T-cell (primary cell): ENCODE measurements around the gene POU3F1. TPM values are rescaled to one million over a fixed set of nuclear protein-coding genes. Genes with fewer than 3 reads are reported as not detected.
A peak's percentile ranks its signal among the peaks of the same experiment; 100 is the strongest.

Source experiments
- ATAC-seq, 4 experiments: fragments of 200-7000 bp in 3 of 4; fragments of 150-1000 bp in 1 of 4; cut with Tn5 transposase; replicated peaks in 1 of 4; 1 replicate in 3 of 4; 2 replicates in 1 of 4; pipeline ENCODE4 v1.10.0; 2021; ENCODE audit warnings: moderate library complexity in 3 of 4, mild to moderate bottlenecking in 2 of 4, moderate number of reproducible peaks in 1 of 4
- CTCF ChIA-PET, 2 donors: fragments of 300-600 bp; sonication (Branson Sonifier 250); formaldehyde crosslinking; loops; one replicate each; lab custom pipeline; 2022; ENCODE audit warnings: antibody characterized with exemption in 2 of 2; lab: Charles Lee
- POLR2A ChIA-PET, 2 donors: fragments of 300-600 bp; sonication (Branson Sonifier 250); formaldehyde crosslinking; loops; one replicate each; lab custom pipeline; 2022; ENCODE audit warnings: antibody characterized with exemption in 2 of 2; lab: Charles Lee
- DNase-seq, 35 experiments: peaks; one replicate each; pipeline versions ENCODE4 v3.0.0 to v3.0.0-alpha.2; 2013 to 2023
- H3K27ac ChIP-seq: one replicate; pipeline ENCODE4 v1.5.1; 2013; ENCODE audit warnings: low read length
- H3K27me3 ChIP-seq, 2 experiments: replicated peaks in 1 of 2; 1 replicate in 1 of 2; 2 replicates in 1 of 2; pipeline versions ENCODE4 v1.6.1 to v1.7.0; 2013; ENCODE audit warnings: low read length in 1 of 2, mixed read lengths in 1 of 2; ENCODE audit not compliant: control insufficient read depth in 2 of 2, insufficient read depth in 2 of 2; ENCODE audit errors: extremely low read depth in 1 of 2
- H3K36me3 ChIP-seq, 2 donors: 1 replicate in 1 of 2; 2 replicates in 1 of 2; pipeline versions ENCODE4 v1.6.1 to v1.7.0; 2013; ENCODE audit warnings: low read length in 1 of 2; ENCODE audit not compliant: control insufficient read depth in 2 of 2, insufficient read depth in 1 of 2; ENCODE audit errors: extremely low read depth in 1 of 2
- H3K4me1 ChIP-seq, 2 experiments: 1 replicate in 1 of 2; 2 replicates in 1 of 2; pipeline versions ENCODE4 v1.6.1 to v1.7.0; 2013; ENCODE audit warnings: low read length in 2 of 2, mixed read lengths in 1 of 2; ENCODE audit not compliant: insufficient read depth in 2 of 2, control insufficient read depth in 1 of 2; ENCODE audit errors: extremely low read depth in 1 of 2
- H3K4me3 ChIP-seq, 2 donors: 1 replicate in 1 of 2; 2 replicates in 1 of 2; pipeline versions ENCODE4 v1.5.1 to v1.7.0; 2013; ENCODE audit warnings: mild to moderate bottlenecking in 2 of 2, low read length in 1 of 2, moderate library complexity in 1 of 2; ENCODE audit not compliant: control insufficient read depth in 1 of 2; ENCODE audit errors: extremely low read depth in 1 of 2
- H3K9me3 ChIP-seq: 2 replicates; pipeline ENCODE4 v1.7.0; 2013
- H3K27ac Mint-ChIP-seq, 2 donors: one replicate each; pipeline ENCODE4 v1.8.0; 2020 to 2021; ENCODE audit warnings: mild to moderate bottlenecking in 2 of 2, mixed read lengths in 2 of 2
- H3K27me3 Mint-ChIP-seq, 2 donors: one replicate each; pipeline ENCODE4 v1.8.0; 2021 to 2022; ENCODE audit warnings: mixed read lengths in 2 of 2
- H3K36me3 Mint-ChIP-seq: one replicate; pipeline ENCODE4 v1.8.0; 2021; ENCODE audit warnings: mixed read lengths
- H3K4me1 Mint-ChIP-seq, 3 donors: one replicate each; pipeline ENCODE4 v1.8.0; 2020 to 2022; ENCODE audit warnings: mixed read lengths in 3 of 3, mild to moderate bottlenecking in 1 of 3
- H3K4me3 Mint-ChIP-seq, 3 donors: one replicate each; pipeline ENCODE4 v1.8.0; 2020 to 2022; ENCODE audit warnings: mild to moderate bottlenecking in 3 of 3, mixed read lengths in 3 of 3, moderate library complexity in 3 of 3
- H3K9me3 Mint-ChIP-seq, 3 donors: one replicate each; pipeline ENCODE4 v1.8.0; 2020 to 2022; ENCODE audit warnings: mixed read lengths in 3 of 3
- WGBS: methylation state at CpG from one replicate; pipeline ENCODE4 v1.1.5; 2013; ENCODE audit warnings: missing lambda C conversion rate; ENCODE audit not compliant: insufficient coverage; 5-methylcytosine and 5-hydroxymethylcytosine counted together
- total RNA-seq, 35 experiments: library from RNA in 6 of 35; stranded (reverse) in 6 of 35; fragments of 120-200 nt in 1 of 35; gene quantifications; one replicate each; pipeline versions ENCODE4 v1.2.1 to v1.2.4 and lab custom pipeline; 2013 to 2026

POU3F1 gene
- total RNA-seq, 5 donors from 2014 or later (not counting 1 experiment from before 2014, with no cell fraction given) = 0.28 to 0.72 (median 0.64) TPM

DNA sequence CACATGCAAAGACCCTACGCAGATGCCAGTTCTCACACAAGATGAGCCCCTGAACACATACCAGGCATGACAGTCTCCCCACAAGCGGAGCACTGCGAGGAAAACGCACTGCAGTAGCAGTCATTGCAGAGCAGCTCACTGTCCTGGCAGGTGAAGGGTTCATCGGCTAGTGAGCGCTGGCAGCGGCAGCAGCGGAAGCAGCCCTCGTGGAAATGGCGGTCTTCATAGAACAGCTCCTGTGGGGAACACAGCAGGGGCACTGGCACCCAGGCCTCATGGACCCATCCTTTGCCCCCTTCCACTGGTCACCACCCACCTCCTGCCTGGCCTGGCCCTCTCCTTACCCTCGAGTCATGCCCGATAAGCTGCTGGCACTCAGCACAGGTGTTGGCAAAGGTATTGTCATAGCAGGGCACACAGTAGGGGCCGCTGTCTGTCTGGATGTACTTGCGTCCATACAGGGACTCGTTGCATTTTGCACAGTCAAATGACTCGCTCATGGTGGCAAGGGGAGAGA is 47.6 kb downstream of the POU3F1 start:
- Mint-ChIP-seq H3K4me1 (peaks cover 20 to 61% (median 60%) of the 10 kb centered on the region in 3 donors), H3K27ac (peak overlapping the region; percentile 94 to 95), H3K36me3 (no peaks in the 10 kb centered on the region), H3K4me3 (peak overlapping the region in 1 of 3 donors; percentile 49), H3K9me3 (no peaks in the 10 kb centered on the region), H3K27me3 (no peaks in the 10 kb centered on the region)
- H3K9me3 ChIP-seq = no peaks in the 10 kb centered on the region
- H3K4me1 ChIP-seq = peaks cover 4 to 33% of the 10 kb centered on the region in 2 experiments
- no peak for DNase-seq
- no peak overlapping the region for H3K27ac ChIP-seq
- H3K27me3 ChIP-seq = peaks cover 0 to 7% of the 10 kb centered on the region in 2 experiments
- WGBS = 93% methylated on average over 15 of the region's 16 CpGs
- no peak for ATAC-seq
- H3K36me3 ChIP-seq = peaks cover 0 to 2% of the 10 kb centered on the region in 2 donors
- H3K4me3 ChIP-seq = no peak overlapping the region
- CTCF ChIA-PET = no interaction called here
- POLR2A ChIA-PET = no interaction called here

DNA sequence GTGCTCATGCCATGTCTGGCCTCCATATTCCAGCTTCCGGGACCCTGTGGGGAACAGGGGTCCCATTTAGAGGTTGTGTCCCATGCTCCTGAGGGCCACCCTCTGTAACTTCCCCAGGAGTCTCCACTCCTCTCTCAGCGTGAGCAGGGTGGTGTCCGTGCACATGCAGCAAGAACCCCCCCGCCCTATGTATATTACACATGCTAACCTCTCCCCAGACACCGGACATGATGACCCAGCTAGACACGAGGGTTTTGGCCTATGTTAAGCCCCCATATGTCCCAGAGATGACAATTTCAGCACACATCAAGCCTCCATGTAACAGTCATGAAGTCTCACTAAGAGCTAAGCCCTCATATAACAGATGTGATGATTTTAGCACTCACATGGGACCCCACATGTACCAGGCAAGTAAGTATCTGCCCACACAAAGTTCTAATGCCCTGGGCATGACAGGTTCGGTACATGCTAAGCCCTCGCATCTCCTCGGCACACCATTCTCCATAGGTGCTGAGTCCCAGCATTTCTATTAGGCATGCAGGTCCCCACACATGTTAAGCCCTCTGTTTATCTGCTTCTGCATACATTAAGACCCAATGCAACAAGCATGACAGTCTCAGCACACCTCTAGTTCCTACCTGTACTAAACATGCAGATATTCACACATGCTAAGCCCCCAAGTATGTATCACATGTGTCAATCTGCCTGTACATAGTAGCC is 48.3 kb downstream of the POU3F1 start:
- H3K4me3 Mint-ChIP-seq = no peak overlapping the region
- H3K27ac Mint-ChIP-seq = peak overlapping the region; percentile 7 to 94
- CTCF ChIA-PET = no interaction called here

DNA sequence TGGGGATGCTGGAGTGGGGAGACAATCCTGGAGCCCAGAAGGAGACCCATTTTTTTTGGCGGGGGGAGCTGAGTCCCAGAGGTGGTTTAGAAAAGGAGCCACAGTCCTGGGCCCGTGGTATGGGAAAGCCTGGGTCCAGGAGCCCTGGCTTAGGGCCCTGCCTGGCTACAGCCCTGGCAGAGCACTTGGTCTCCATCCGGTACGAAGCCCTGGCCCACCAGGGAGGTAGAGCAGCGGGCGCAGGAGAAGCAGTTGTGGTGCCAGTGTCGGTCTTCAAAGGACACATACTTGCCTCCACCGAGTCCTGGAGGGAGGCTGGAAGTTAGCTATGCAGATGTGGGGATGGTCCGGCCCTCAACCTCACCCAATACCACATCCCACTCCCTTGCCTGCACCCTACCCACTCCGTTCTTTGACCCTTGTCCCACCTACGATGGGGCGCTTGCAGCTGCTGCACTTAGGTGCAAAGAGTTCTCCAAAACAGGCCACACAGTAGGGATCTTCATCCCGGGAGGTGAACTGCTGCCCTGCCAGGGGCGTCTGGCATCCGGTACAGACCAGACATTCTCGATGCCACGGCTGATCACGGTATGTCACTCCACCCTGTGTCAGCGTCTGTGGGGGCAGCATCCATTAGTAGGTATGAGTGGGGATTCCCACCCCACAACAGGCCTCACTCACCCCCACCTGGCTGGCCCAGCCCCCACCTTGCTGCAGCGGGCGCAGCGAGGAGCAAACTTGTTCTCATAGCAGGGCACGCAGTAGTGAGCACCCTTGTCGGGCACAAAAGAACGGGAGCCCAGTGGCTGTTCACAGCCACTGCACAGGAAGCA is 49.1 kb downstream of the POU3F1 start:
- Mint-ChIP-seq H3K36me3 (no peaks in the 10 kb centered on the region), H3K27me3 (no peaks in the 10 kb centered on the region), H3K4me3 (no peak overlapping the region), H3K4me1 (peaks cover 16 to 51% (median 50%) of the 10 kb centered on the region in 3 donors), H3K27ac (peak overlapping the region in 1 of 2 donors; percentile 94), H3K9me3 (no peaks in the 10 kb centered on the region)
- Histone ChIP-seq H3K9me3 (no peaks in the 10 kb centered on the region), H3K27me3 (peaks cover 0 to 4% of the 10 kb centered on the region in 2 experiments), H3K4me1 (peaks cover 4 to 25% of the 10 kb centered on the region in 2 experiments), H3K4me3 (no peak overlapping the region), H3K27ac (no peak overlapping the region), H3K36me3 (peaks cover 0 to 2% of the 10 kb centered on the region in 2 donors)
- CTCF ChIA-PET = no interaction called here
- POLR2A ChIA-PET = no interaction called here
- 89% methylated on average over 10 of the region's 25 CpGs for WGBS
- ATAC-seq (no peak), DNase-seq (no peak)

More for the DNA sequence above, 48.3 kb downstream of the POU3F1 start:
- DNase-seq (no peak), ATAC-seq (no peak)
- H3K36me3 ChIP-seq = peaks cover 0 to 2% of the 10 kb centered on the region in 2 donors
- no peak overlapping the region for H3K27ac ChIP-seq
- POLR2A ChIA-PET = no interaction called here
- H3K27me3 Mint-ChIP-seq = no peaks in the 10 kb centered on the region
- peaks cover 16 to 54% (median 53%) of the 10 kb centered on the region in 3 donors for H3K4me1 Mint-ChIP-seq
- peaks cover 0 to 4% of the 10 kb centered on the region in 2 experiments for H3K27me3 ChIP-seq
- WGBS = 77% methylated on average over 4 of the region's 9 CpGs
- H3K9me3 ChIP-seq = no peaks in the 10 kb centered on the region
- H3K4me1 ChIP-seq = peaks cover 4 to 25% of the 10 kb centered on the region in 2 experiments
- no peak overlapping the region for H3K4me3 ChIP-seq
- no peaks in the 10 kb centered on the region for H3K9me3 Mint-ChIP-seq
- H3K36me3 Mint-ChIP-seq = no peaks in the 10 kb centered on the region

DNA sequence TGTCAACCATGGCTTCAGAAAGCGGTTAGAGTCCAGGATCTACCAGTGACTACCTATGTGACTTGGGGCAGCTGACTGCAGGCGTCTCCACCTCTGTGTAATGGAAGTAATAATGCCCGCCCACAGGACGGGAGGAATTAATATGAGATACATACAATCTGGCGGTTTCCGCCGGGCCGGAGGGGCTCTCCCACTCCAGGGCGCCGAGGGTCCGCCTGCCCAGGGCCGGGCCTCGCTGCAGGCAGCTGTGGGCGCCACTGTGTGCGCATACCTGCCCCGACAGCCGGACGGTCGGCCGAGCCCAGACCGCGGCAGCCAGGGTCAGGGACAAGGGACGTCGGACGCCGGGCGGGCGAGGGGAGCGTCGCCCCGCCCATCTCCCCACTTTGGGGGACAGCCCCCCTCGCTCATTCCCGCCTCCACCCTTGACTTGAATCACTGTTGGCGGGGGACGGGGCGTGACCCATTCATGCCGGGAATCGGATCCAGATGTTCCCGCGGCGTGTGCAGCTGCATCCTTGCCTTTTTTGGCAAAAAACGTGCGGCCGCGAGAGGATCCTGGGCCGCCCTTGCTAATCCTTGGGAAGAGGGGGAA is 50.7 kb downstream of the POU3F1 start:
- whole genome bisulfite sequencing = 33% methylated on average over 42 of the region's 46 CpGs
- peak overlapping the region; percentile 56 to 76 (median 68) for H3K4me3 Mint-ChIP-seq
- no peaks in the 10 kb centered on the region for H3K9me3 ChIP-seq
- no peaks in the 10 kb centered on the region for H3K36me3 Mint-ChIP-seq
- peaks cover 16 to 43% (median 42%) of the 10 kb centered on the region in 3 donors for H3K4me1 Mint-ChIP-seq
- H3K27me3 ChIP-seq = peaks cover 0 to 4% of the 10 kb centered on the region in 2 experiments
- H3K4me3 ChIP-seq = peak overlapping the region; percentile 51 to 66
- ChIA-PET CTCF (interaction anchor here in 1 of 2 donors (0.6 kb wide), 1 partner anchor 16 kb away, joined by 3 read pairs; no protein-coding TSS in a partner anchor), POLR2A (interaction anchor here in 1 of 2 donors (0.5 kb wide), 1 partner anchor 15 kb away, joined by 3 read pairs; no protein-coding TSS in a partner anchor)
- no peak for DNase-seq
- no peaks in the 10 kb centered on the region for H3K27me3 Mint-ChIP-seq
- peak overlapping the region; percentile 40 for H3K27ac ChIP-seq
- peak overlapping the region; percentile 87 to 94 for H3K27ac Mint-ChIP-seq
- H3K36me3 ChIP-seq = peaks cover 0 to 2% of the 10 kb centered on the region in 2 donors
- no peaks in the 10 kb centered on the region for H3K9me3 Mint-ChIP-seq
- peaks cover 4 to 25% of the 10 kb centered on the region in 2 experiments for H3K4me1 ChIP-seq
- peak in 1 of 4 experiments; percentile 54 for ATAC-seq

DNA sequence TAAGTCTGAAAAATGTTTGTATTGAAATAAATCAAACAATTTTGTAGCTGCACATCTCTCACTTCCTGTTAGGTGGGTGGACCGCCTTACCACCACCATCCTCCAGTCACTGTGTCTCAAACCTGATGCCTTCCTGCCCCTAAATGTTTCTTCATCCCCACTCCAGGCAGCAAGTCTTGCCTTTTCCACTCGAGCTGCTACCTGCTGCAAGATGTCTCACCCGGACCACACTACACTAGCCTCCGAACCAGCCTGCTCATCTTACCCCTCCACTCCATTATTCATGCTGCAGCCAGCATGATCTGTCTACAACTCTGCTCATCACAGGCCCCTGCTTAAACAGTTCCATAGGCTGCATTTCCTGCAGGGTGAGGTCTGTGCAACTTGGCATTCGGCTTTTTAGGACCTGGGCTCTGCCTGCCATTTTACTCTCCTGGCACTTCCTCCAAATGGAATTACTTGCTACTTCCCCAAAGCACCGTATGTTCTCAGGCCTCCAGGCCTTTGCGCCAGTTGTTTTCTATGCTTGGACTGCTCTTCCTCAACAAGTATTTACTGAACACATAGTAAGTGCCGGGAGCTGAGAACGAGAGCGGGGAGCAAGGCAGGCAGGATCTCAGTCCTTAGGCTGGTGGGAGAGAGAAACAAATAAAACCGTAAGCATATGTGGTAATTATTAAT is 51.6 kb downstream of the POU3F1 start:
- Histone ChIP-seq H3K27me3 (peaks cover 0 to 4% of the 10 kb centered on the region in 2 experiments), H3K9me3 (no peaks in the 10 kb centered on the region), H3K4me1 (peaks cover 4 to 31% of the 10 kb centered on the region in 2 experiments), H3K27ac (peak overlapping the region; percentile 40), H3K4me3 (peak overlapping the region; percentile 51 to 66), H3K36me3 (peaks cover 0 to 2% of the 10 kb centered on the region in 2 donors)
- Mint-ChIP-seq H3K9me3 (no peaks in the 10 kb centered on the region), H3K27ac (peak overlapping the region; percentile 87 to 94), H3K27me3 (no peaks in the 10 kb centered on the region), H3K36me3 (no peaks in the 10 kb centered on the region), H3K4me1 (peaks cover 19 to 39% (median 39%) of the 10 kb centered on the region in 3 donors), H3K4me3 (peak overlapping the region; percentile 56 to 76 (median 68))
- ChIA-PET POLR2A (interaction anchor here in 1 of 2 donors (0.5 kb wide), 1 partner anchor 16 kb away, joined by 3 read pairs; no protein-coding TSS in a partner anchor), CTCF (interaction anchor here in 1 of 2 donors (0.7 kb wide), 1 partner anchor 61 kb away, joined by 3 read pairs; no protein-coding TSS in a partner anchor)
- DNase-seq = peak in 1 of 35 experiments; percentile 17
- 46% methylated on average over 6 of the region's 11 CpGs for WGBS
- ATAC-seq = peak in 1 of 4 experiments; percentile 41
